DMS79 treated with DMSO at 0.1 percent for 48 hours (cell line): Measurements from ENCODE around the gene TRAF6.

Experiments
- DNase-seq: peaks from one replicate; lab custom pipeline; 2025; lab: John Stamatoyannopoulos, UW

The TRAF6 gene

DNA sequence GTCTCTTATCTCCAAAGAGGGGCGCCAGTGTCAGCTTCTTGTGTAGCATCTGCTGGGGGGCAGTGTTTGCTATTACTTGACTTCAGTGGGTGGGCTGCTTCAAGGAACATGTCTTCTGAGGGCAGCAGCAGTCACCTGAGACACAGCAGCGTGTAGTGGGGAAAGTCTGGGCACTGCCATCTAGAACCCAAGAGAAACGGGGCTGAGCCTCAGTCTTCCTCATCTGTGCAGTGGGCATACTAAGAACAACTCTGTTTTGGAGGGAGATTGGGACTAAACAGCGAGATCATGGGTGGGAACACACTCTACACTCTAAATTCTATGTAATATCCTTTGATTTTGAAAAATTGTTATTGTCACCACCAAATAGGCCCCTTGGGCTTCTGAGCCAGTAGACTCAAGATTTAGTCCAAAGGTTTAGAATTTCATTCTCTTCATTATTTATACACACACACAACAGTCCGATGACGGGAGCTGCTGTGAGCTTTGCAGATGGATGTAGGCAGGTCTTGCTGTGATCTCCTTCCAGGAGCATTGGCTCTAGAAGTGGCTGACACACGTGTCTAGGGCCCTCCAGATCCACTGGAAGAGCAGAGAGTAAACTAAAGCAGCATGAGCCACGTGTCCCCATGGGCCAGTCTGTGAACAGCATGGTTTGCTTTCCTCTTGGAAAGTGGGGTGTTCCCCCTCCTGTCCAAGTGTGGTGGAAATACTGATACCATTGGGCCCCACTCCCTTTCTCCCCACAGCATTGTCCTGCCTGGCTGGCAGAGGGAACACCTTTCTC lies 51.8 kb downstream of the TRAF6 start:
- peak; percentile 27 for DNase-seq

DNA sequence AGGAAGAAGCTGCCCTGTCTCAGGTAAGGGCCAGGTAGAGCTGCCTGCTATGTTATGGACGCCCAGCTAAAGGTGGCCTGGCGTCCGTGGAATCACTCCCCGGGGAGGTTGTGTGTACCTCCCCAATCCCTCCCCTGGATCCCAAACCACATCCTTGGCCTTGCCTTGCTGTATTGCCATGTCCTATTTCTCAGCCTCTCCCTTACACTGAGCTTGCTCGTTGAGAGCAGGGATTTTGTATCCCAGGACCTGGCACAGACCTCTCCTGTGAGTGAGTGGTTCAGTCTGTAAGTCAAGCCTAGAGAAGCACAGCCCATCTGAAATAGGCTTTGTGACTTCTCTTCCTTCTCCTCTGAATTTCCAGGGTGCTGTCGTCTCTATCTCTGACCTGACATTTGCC lies 53.9 kb downstream of the TRAF6 start:
- no peak for DNase-seq

DNA sequence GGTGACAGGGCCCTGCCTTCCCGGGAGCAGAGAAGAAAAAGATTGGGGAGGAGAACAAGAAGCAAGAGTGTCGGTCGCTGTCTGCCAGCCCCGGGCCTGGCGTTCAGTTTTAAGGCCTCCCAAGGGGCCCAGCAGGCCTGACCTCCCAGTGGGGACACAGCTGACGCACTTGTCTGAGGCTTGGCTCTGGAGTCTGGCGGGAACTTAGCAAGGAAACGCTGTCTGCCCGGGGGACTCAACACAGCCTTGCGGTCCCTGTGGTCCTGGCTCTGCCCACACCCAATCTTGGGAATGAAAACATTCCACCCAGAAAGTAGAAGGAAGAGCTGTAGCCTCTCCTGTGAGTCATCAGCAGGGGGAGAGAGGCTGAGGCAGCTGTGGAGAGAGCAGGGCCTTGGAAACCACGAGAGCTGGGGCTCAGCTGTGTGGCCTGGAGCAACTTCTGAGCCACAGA lies 54.4 kb downstream of the TRAF6 start:
- peak; percentile 41 for DNase-seq

DNA sequence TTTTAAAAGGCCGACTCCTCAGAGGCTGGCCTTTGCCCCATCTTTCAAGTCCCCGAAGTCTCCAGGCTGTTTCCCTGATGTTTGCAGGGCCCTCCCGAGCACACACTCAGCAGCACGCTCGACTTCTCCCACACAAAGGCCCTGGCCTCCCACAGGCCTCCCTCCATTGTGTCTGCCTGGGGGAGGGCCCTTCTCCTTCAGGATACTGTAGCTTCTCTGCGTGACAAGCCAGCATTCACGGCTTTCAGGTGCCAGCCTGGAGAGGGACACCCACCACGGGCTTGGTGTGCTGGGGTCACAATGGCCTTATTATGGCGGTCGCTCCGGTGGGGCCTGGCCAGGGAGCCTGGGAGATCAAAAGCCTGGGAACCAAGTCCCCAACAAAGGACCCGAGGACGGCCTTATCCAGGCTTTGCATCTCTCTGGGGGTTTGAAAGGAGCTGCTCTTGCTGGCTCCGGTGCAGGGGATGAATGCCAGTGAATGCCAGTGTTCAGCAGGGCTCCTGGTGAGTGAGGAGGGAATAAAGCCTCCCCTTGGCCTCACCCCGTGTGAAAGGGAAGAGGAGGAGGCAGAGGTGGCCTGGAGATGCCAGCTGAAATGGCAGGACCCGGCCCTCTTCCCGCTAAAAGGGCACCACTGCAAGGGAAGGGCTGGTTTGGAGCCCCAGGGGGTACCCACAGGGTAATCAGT lies 55.0 kb downstream of the TRAF6 start:
- peak; percentile 54 for DNase-seq

DNA sequence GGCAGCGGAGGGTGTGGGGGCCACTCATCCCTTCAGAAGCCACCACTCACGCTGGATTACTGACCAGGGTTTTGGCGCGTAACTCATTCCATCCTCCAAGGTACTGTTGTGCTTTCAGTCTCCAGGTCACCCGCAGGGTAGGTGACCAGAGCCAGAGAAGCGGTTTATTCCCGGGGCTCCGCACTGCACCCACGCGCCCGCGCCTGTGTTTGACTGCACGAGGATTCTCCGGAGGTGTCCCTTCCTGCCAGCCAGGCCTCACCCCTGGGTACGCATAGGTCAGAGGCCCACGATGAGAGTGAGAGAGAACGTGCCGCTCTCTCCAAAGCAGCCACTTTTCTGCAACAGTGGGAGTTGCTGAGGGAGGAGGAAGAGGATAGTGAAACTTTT lies 55.5 kb downstream of the TRAF6 start:
- no peak for DNase-seq

DNA sequence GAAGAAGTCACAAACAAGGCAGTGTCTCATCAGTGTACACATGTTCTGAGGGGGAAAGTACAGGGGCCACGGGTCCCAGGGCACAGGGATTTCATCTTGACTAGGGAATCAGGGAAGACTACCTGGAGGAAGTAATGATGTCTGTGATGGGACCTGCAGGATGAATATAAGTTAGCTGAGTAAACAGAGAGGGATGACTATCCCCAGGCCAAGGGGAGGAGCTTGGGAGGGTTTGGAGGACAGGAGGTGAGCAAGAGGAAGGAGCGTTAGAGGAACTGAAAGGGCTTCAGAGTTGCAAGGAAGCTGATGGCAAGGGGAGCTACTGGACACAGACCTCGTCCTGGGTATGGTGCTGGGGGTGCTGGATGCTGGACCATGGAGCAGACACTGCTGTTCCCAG lies 56.4 kb downstream of the TRAF6 start:
- DNase-seq = no peak

DNA sequence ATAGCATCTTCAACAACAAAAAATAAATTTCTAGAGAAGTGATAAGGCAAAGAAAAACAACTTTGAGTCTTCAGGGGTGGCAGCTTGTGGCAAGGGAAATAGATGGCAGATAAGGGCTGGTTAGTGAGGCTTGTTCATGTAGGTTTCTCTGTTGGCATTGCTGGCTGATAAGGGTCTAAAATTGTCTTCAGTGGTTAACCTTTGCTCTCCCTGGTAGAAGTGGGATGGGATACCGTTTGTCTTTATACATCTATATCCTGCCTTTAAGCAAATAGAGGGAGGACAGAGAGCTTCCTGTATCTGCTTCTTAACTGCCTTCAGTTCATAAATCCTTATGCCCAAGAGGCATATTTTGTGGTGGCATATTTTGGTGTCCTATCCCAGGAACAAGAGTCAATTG lies 57.1 kb downstream of the TRAF6 start:
- DNase-seq = no peak

DNA sequence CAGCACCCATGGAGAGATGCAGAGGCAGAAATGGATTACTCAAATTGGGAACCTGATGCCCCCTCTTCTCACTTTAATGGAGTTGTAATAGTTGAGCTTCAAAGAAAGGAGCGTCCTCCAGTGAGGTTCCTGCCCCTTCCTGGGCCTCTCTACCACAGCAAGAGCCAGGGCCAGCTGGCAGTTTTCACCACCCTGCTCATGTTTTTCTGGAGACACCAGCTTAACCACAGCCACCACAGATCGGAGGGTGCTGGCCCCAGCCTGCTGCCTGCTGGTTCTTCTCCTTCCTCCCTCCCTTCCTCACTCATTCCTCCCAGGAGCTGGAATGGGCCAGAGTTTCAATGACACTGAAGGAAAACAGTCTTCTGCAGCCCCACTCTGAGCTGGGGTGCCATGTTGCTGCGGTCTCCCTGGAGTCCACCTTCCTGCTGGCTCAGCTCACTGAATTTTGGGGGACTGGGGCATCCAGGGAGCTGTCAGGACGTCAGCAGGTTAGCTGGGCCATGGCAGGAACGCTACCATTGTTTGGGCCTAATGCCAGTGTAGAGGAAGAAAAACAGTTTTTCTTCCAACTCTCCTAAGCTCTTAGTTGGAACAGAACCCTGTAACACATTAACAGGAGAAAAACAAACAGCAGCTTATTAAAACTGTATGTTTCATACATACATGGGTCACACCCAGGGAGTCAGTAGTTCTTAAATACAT lies 57.7 kb downstream of the TRAF6 start:
- DNase-seq = no peak

DNA sequence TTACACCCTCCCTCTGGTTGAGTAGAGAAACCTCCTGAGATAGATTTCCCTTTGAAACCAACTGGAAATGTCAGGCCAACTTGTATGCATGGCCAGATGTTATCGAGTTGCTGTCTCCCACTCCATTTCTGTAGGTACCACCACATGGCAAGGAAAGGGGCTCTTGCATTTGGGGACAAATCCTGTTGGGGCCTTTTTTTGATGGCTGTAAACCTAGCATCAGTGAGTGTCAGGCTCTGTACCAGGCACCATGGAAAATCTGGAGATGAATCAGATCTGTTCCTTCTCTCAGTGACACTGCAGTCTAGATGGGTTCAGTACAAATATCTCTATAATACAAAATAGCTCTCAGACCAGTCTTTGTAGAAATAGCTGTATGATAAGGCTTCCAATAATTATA lies 58.4 kb downstream of the TRAF6 start:
- DNase-seq = no peak

DNA sequence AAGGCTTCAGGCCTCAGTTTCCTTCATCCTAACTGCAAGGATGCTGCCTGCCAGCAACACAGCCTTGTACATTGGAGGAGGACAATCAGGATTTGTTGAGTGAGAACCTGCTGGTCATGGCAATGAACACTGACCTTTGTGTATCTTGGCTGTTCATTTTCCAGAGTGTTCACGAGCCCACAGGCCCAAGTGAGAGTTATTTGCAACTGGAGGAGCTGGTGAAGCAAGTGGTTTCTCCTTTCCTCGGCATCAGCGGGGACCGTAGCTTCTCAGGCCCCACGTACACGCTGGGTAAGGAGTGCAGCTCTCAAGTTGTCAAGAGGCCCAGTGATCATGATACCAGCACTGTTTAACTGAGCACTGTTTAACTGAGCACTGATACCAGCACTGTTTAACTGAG lies 59.0 kb downstream of the TRAF6 start:
- no peak for DNase-seq

DNA sequence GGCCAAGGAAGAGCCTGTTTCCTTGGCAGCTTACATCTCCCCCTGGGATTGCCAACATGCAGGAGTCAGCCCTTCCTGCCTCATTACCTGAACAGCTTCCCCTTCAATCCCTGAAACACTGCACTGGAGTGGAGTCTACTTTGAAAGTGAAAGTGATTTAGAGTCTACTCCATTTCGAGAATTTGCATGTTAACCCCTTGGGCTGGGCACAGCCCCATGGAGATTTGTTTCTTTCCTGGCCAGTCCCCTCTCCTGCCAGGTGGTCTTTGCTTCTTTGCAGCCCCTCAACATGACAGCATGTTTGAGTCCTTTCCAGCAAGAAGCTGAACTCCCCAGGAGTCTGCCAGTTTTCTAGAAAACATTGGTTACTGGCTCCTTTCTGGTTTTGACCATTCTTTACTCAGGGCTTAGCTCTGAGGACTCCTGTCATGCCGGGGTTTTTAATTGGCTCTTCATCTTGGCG lies 59.9 kb downstream of the TRAF6 start:
- peak; percentile 78 for DNase-seq

DNA sequence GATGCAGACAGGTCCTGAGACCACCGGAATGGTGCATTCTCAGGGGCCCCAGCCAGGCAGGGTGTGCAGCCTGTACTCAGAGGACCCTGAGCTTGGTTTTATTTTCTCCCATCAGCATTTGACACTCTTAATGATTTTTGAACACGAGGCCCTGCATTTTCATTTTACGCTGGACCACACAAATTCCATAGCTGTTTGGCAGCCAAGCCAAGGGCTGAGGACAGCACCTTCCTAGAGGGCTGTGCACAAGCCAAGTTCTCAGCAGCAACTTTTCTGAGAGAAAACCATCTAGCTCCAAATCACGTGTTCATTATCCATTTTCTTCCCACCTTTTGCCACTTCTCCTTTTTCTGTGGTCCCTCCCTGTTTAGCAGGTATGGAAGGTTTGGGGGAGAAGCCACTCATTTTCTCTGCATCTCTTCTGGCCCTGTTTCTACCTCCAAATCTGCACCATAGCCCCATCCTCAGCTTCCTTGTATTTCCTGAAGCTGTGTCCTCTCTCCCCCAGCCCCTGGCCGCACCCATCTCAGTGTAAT lies 60.4 kb downstream of the TRAF6 start:
- DNase-seq = no peak

DNA sequence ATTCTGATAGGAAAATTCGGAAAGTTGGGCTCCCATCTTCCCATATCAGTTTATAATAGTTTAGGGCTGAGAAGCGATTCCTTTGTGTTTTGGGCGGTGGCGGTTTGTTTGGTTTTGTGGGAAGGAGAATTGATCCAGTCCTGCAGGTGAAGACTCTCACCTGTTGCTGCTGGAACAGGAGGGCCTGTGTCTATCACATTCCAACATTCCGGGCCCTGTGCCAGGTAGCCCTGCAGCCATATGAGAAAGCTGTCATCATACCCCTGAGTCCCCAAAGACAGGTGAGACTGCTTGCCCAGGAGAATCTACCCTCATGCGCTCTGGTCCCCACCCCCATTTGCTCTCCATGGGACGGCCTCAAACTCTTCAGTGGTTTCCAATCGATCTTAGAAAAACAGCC lies 62.1 kb downstream of the TRAF6 start:
- DNase-seq = no peak

DNA sequence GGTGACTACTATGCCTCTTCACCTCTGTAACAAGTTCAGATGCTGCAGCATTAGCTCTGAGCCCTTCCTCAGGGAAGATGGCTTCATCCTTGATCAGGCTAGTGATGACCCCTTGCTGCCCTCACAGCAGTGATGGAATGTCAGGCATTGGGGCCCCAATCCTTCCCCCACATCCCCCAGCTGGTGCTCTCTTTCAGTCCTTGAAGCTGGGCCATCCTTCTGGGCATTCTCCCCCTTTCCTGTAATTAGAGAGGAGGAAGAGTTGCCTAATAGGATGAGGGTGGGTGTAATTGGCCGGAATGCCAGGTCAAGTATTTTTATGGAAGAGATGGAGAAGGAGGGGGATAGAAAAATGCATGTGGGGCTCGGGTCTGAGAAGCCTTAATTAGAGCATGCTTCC lies 62.6 kb downstream of the TRAF6 start:
- DNase-seq = no peak

DNA sequence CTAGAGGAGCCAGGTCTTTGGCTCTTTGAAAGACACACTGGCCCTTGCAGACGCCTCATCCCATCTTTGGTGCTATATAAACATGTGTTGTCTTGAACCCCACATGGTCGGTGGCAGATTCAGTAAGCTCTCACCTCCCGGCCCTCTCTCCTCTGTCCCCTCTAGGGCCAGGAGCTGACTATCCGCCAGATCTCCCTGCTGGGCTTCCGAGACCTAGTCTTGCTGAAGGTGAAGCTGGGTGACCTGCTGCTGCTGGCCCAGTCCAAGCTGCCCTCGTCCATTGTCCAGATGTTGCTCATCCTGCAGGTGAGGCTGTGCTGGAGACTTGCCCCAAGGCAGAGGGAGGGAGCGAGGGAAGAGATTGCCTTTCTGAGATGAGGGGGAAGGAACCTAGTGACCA lies 63.9 kb downstream of the TRAF6 start:
- no peak for DNase-seq

DNA sequence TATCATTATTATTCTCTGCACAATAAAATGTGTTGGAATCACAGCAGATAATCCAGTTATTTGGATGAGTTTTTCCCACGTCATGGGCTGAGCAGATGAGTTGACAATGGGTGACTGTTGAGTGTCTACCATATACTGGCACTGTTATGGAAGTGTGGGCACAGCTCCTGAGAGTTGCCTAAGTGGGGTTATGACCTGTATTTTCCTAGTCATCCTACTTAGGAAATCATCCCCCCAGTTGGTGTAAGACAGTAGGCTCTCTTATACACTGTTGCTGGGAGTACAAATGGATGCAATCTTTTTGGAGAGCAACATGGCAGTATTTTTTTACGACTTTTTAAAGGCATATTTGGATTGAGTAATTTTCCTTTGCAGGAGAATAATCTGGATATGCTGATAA lies 66.4 kb downstream of the TRAF6 start:
- no peak for DNase-seq

DNA sequence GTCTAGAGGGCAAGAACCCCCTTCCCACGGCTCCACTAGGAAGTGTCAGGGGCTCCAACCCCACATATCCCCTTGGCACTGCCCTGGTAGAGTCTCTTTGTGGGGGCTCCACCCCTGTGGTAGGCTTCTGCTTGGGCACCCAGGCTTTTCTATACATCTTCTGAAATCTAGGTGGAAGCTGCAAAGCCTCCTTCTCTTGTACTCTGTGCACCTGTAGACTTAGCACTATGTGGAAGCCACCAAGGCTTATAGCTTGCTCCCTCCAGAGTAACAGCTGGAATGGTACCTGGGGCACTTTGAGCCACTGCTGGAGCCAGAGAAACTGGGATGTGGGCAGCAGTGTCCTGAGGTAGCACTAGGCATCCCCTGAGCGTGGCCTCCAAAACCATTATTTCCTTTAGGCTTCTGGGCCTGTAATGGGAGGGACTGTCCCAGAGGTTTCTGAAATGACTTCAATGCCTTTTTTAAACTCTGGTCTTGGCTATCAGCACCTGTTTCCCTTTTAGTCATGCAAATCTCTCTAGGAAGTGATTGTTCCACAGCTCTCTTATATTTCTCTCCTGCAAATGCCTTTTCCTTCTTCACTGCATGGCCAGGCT lies 68.4 kb downstream of the TRAF6 start:
- DNase-seq = no peak

DNA sequence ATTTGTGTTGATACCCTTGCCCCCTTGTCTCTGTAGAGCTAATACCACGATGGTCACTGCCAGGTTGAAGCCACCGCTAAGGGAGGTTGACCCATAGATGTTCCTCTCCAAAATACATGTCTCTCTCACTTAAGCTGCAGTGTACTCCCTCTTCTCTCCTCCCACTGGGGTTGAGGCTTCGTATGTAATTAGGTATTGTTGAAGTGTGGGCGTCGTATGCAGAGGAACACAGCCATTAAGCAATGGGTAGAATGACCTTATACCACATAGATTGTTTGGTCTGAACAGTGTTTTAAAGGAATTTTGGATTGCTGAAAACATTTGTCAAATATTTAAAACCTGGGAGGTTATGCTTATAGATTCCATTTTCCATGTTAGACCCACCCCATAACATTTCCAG lies 71.9 kb downstream of the TRAF6 start:
- peak; percentile 21 for DNase-seq

DNA sequence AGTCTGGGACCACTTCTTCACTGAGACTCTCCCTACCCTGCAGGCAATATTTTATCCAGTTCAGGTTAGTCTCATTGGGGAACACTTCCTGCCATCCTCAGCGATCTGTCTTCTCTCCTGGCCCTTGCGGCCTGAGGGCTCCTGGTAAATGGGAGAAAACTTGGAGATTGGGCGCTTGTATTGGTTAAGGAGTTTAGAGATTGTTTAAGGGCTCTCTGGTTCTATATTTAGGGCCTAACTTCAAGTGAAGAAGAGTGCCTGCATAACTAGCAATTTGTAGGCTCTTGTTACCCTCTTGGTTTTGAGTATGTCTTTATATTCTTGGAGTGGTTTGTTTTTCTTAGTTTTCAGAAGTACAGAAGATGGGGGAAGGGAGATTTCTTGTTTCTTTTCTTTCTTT lies 72.7 kb downstream of the TRAF6 start:
- DNase-seq = peak; percentile 80
